Measurements from ENCODE around the gene ALK.

Gene ALK

GRCh38 chr2:29347774-29348461 lies 573.5 kb downstream of the ALK start:
- DNase-seq = no peak

GRCh38 chr2:29345236-29345635 lies 576.1 kb downstream of the ALK start:
- DNase-seq = no peak

DNA sequence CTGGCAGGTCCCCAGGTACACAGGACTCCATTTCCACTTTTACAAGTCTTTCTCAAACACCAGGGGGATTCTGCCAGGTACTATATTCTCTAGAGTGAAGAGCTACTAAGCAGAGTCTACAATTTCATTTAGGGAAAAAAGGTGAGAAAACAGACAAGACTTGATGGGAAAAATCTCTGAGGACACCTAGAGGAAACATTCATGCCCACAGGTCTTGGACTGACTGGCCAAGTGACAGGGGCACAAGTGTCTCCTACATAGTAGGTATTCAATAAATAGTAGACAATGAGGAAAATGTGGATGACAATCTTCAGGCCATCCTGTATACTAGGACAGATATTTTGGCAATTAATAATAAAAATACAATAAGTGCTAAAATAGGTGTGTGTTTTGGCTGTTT lies 577.6 kb downstream of the ALK start:
- no peak for DNase-seq

DNA sequence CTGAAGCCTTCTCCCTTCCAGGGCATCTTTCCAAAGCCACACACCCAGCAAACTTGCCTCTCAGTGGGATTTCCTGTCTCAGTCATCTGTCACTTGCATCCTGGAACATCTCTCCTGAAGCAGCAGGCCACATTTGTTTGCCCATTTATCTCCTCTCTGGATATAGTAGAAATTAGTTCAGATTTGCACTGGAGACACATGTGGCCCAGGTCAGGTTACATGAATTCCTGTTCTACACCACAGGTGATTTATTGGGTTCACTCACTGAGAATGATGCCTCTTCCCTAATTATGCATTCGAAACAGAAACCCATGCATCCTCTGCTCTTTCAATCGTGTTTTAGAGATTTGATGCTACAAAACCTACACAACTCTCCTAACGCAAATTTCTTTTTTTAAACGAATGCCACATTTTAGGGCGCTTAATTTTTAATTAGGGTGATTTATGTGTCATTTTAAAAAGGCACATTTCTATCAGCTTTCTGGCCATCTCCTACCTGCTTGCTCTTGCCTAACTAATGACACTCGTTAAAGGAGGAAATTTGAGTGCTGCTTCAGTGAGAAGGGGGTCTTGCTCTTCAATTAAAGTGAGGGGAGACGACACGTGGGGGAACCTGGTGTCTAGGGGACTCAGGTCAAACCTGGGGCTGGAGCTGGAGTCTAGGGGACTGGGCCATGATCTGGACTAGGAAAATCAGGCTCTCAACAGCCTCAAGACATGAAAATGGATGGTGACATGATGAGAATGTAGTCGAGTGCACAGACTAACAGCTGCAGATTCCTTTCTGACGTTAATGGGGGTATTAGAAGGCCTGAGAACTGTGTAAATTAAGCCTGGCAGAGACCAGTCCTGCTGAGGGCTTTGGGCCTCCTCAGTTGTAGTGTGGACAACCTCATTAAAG lies 584.8 kb downstream of the ALK start:
- no peak for DNase-seq

GRCh38 chr2:29335396-29335795 lies 586.0 kb downstream of the ALK start:
- DNase-seq = no peak

- DNase-seq = no peak
Measured at GRCh38 chr2:29334706-29335105, 586.7 kb downstream of the ALK start.

DNA sequence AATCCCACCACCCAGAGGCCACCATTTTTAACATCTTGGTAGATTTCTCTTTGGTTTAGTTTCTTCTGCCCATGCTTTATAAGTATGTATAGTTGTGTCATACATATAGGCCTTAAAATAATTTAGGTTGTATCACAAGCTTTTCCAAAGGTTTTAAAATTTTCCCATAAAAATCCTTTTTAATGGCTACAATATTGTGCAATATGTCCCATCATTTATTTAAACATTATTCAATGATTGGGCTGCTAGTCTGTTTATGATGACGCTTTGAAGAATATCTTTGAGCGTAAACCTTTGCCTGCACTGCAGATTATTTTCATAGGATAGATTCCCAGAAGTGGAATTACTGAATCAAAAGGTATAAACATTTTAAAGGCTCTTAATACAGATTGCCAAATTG lies 588.8 kb downstream of the ALK start:
- DNase-seq = no peak

- DNase-seq = peak; percentile 7
Measured at GRCh38 chr2:29329899-29330298, 591.5 kb downstream of the ALK start.

DNA sequence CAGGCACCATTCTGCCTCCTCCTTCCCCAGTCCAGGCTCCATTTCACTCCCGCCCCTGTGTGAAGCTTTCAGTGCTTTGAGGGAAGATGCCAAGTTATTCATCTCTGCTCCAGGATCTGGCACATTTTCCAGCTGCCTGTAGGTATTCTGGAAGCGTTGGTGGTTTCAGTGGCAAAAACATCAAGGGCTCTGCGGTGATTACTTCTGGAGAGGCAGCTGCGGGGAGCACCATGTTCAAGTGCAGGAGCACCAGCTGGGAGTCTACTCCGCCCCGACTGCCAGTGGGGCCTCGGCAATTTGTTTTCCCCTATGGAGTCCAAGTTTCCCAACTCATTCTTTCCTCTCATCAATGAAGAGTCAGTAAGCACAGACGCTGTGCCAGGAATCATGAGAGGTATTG lies 594.5 kb downstream of the ALK start:
- DNase-seq = no peak

GRCh38 chr2:29325544-29325943 lies 595.8 kb downstream of the ALK start:
- no peak for DNase-seq

- no peak for DNase-seq
Measured at GRCh38 chr2:29323961-29324360, 597.4 kb downstream of the ALK start.

DNA sequence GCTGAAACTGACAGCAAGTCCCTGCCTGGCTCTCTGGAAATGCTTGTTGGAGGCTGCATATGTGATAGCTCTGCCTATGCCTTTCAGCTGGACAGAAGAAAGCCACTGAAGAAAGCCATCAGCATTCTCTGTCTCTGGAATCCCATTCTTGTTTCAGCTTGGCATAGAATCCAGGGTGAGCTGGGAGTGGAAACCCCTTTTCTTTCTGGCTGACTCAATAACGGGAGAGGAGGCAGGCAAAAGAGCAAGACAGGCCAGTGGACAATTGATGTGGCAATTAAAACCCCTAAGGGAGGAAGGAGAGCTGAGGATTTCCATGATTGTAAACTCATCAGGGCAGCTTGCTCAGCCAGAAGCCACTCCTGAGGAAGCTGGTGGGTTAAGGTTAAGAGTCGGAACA lies 598.1 kb downstream of the ALK start:
- DNase-seq = no peak

- peak; percentile 25 for DNase-seq
Measured at GRCh38 chr2:29322011-29322410, 599.4 kb downstream of the ALK start.

DNA sequence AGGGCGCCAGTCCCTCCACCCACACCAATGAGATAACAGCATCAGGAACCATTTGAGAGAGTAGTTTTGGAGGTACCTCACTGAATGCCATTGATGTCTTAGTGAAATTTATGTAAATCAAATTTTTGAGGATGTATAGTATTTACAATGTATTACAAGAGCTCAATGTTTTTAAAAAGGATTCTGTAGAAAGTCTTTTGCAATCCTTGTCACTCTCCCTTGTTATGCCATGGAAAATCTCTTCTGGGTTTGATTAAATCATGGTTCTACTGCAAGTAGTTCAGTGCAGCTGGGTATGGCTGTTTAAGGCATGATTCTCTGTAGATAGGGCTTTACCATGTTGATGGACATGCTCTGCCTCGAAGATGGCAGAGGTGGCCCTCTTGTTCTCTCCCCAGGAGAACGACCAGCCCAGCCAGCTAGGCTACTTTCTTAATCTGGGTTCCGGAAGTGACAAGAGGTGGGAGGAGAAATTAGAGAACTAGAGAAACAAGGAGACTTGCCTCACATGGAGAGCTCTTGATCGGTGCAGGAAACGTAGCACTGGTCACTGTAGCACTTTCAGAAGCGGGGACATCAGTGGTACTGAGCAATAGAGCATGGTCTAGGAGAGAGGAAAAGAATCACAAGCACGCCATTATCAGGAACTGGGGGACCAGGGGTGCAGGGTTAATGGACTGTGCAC lies 603.4 kb downstream of the ALK start:
- peak; percentile 79 for DNase-seq

GRCh38 chr2:29317077-29317517 lies 604.3 kb downstream of the ALK start:
- peak; percentile 92 for DNase-seq

DNA sequence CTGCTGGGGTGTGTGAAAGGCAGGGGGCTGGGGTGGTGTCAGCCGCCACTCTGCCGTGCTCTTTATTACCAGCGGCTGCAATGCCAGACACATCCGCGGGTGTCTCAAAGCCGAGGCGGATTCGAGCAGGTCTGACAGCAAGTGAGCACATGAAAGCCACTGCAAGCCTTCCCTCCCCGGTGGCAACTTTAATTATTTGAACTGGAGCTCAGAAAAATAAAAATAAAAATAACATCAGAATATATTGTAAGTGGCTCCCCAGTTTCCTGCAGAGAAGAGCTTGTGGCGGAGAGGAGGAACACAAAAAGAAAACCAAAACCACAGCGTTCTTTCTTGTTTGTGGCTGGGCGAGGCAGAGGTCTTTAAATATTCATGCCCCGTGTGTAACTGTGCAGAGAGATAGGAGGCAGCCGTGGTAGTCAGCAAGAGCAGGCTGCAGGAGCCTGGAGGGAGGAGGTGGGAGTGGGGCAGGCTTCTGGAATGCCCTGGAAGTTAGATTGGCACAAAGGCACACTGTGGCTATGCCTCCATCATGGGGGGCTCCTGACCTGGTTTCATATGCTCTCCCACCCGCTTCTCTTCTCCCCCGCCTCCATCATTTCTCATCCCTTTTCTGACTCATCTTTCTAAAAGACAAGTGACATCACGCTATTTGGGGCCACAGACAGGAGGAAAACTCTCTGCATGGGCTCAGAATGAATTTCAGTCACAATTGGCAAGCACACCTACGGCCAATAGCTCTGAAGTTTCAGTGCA lies 606.4 kb downstream of the ALK start:
- DNase-seq = peak; percentile 55

GRCh38 chr2:29311458-29311857 lies 609.9 kb downstream of the ALK start:
- DNase-seq = no peak

- no peak for DNase-seq
Measured at GRCh38 chr2:29310650-29311348, 610.6 kb downstream of the ALK start.

- DNase-seq = peak; percentile 83
Measured at GRCh38 chr2:29309090-29310029, 612.0 kb downstream of the ALK start.

- no peak for DNase-seq
Measured at GRCh38 chr2:29308366-29308765, 613.0 kb downstream of the ALK start.

DNA sequence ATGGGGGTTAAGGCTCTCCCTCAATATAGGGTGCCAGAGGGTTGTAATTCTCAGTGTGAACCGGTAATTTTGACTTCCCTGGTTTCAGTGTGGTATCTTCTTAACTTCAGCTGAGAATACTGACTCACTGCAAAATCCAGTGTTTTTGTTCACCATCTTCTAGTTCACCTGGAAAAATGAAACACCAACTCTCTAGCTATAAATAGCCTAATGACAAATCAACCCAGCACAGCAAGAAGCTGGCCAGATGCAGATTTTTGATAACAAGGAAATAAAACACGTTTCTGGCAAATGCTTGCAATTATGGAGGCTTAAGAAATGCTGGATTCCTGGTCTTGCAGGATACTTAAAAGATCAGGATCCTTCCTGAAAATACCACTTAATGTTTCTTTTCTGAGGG lies 613.9 kb downstream of the ALK start:
- DNase-seq = no peak

All from inflammatory macrophage treated with lipopolysaccharide for 4 hours (primary cell).